HepG2 (cell line): ENCODE measurements around the gene RANBP3.

Experiments
- NFIC ChIP-seq: IDR thresholded peaks from 2 replicates; pipeline ENCODE4 v1.6.1; 2012; ENCODE audit warnings: mild to moderate bottlenecking, low read length, inconsistent platforms
- ZNF343 ChIP-seq: sonication (generic); formaldehyde crosslinking; IDR thresholded peaks from 2 replicates; pipeline ENCODE4 v1.4.0; 2020; ENCODE audit warnings: mild to moderate bottlenecking, missing genetic modification reagents

GRCh38 chr19:5895890-5896289, 82.0 kb downstream of the RANBP3 start:
- TF ChIP-seq NFIC, result no peak
- TF ChIP-seq ZNF343 (CRISPR knock-in tag), result no peak
